C4-2B (cell line): Measurements from ENCODE around the gene DNAH9.

Experiments
- H3K27ac ChIP-seq: fragments of 450-650 bp; 2 replicates; pipeline ENCODE4 v1.5.1; 2017
- ZFX ChIP-seq: fragments of 450-650 bp; IDR thresholded peaks from 2 replicates; pipeline ENCODE4 v1.6.1; 2017
- TF ChIP-seq, protein P1 (sequence below): fragments of 450-650 bp; conservative IDR thresholded peaks from 2 replicates; pipeline ENCODE4 v1.5.1; 2017; ENCODE audit warnings: mild to moderate bottlenecking

The DNAH9 gene

DNA sequence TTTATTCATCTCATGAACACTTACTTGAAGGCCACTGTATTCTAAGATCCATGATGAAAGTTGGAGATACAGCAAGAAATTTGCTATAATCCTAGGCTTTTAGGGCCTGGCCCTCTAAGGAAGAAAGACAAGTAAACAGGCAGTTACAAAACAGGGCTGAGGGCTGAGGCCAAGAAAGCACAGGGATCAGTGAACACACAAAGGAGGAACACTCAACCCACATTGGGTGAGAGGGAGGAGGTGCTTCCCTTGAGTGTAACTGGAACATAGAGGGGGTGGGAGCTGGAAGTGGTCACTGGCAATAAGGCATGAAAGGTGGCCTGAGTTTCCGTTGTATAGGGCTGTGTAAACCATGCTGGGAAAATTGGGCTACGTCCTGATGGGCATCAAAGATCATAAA is 286.8 kb downstream of the DNAH9 start:
- H3K27ac ChIP-seq: no peak overlapping the region
- TF ChIP-seq, protein P1, sequence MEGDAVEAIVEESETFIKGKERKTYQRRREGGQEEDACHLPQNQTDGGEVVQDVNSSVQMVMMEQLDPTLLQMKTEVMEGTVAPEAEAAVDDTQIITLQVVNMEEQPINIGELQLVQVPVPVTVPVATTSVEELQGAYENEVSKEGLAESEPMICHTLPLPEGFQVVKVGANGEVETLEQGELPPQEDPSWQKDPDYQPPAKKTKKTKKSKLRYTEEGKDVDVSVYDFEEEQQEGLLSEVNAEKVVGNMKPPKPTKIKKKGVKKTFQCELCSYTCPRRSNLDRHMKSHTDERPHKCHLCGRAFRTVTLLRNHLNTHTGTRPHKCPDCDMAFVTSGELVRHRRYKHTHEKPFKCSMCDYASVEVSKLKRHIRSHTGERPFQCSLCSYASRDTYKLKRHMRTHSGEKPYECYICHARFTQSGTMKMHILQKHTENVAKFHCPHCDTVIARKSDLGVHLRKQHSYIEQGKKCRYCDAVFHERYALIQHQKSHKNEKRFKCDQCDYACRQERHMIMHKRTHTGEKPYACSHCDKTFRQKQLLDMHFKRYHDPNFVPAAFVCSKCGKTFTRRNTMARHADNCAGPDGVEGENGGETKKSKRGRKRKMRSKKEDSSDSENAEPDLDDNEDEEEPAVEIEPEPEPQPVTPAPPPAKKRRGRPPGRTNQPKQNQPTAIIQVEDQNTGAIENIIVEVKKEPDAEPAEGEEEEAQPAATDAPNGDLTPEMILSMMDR: no peak
- TF ChIP-seq ZFX: no peak

- TF ChIP-seq, protein P1: no peak
- no peak for TF ChIP-seq ZFX
- no peak overlapping the region for H3K27ac ChIP-seq
Measured at GRCh38 chr17:11889266-11889665, 291.0 kb downstream of the DNAH9 start.

DNA sequence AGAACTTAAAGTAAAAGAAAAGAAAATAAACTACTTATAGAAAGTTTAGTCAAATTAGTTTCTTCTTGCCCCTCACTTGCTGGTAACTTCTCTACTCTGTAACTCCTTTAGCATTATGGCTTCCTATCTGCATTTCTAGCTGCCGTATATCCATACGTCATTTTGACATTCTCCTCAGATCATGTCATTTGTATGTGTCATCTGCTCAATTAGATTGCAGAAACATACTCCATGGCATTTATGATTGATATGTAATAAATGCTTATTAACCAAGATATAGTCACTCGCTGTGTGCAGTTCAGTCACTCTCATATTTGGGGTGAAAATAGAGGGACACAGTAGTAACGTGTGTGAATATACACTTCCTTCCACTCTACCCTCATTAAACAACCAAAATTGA is 295.6 kb downstream of the DNAH9 start:
- H3K27ac ChIP-seq: no peak overlapping the region
- TF ChIP-seq, protein P1: no peak
- no peak for TF ChIP-seq ZFX

- TF ChIP-seq, protein P1: no peak
- no peak for TF ChIP-seq ZFX
- H3K27ac ChIP-seq: no peak overlapping the region
Measured at GRCh38 chr17:11896199-11896598, 297.9 kb downstream of the DNAH9 start.

GRCh38 chr17:11898526-11899235 is 300.4 kb downstream of the DNAH9 start:
- H3K27ac ChIP-seq: no peak overlapping the region
- TF ChIP-seq ZFX: no peak
- TF ChIP-seq, protein P1: no peak

DNA sequence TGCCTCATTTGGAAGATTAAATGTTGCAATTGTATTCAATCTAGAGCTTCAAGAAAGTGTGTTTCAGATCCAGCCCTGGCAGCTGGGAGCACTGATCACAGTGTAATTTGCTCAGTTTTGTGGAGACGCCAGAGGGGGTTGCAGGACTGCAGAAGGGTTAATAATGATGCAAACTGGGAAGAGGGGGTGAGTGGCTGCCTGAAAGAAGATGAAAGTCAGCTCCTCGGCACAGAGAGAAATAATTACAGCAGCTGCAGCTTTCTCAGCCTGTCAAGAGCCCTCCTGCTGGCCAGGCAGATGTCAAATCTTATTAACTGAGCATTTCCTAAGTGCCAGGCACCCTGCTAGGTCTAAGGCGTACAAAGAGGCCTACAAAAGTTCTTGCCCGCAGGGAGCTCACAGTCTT is 301.3 kb downstream of the DNAH9 start:
- H3K27ac ChIP-seq: no peak overlapping the region
- TF ChIP-seq, protein P1: no peak
- no peak for TF ChIP-seq ZFX

GRCh38 chr17:11900041-11900476 is 301.8 kb downstream of the DNAH9 start:
- H3K27ac ChIP-seq: no peak overlapping the region
- TF ChIP-seq, protein P1: no peak
- TF ChIP-seq ZFX: no peak
